HG03432 (cell line): ENCODE results near the gene MAP3K6.

Experiments used
- ATAC-seq: cut with Tn5 transposase; IDR thresholded peaks from one replicate; pipeline ENCODE4 v1.9.1; 2021; ENCODE audit warnings: mild to moderate bottlenecking, moderate library complexity; ENCODE audit not compliant: unreplicated experiment

MAP3K6 gene

DNA sequence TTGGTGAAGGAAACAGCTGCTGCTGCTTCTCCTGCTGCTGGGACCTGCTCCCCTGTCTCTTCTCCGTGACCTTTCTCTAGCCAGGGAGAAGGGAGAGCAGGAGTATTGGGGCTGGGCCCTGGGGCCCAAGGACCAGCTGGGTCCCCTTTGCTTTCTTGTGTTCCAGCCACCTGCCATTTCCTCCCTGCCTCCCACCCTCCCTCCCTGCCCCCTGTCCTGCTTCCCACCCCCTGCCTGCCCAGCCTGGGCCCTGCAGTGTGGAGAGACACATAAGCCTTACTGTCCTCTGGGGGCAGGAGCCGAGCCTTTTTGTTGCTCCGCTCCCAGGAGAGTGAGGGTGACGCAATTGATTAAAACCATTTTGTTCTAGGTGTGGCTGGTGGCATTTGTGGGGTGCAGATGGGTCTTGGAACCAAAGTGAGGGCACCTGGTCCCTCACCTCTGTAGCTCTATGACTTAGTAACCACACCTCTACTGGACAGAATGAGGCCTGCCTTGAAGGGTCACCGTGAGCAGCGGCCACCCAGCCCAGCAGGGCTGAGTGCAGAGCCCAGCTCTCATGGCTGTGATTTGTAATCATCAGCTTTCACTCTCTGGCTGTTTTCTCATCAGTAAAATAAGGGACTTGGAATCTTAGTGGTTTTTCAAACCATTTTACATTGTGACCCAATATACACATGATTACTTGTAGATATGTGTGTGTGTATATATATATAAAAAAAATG lies 58.7 kb downstream of the MAP3K6 start:
- no peak for ATAC-seq

DNA sequence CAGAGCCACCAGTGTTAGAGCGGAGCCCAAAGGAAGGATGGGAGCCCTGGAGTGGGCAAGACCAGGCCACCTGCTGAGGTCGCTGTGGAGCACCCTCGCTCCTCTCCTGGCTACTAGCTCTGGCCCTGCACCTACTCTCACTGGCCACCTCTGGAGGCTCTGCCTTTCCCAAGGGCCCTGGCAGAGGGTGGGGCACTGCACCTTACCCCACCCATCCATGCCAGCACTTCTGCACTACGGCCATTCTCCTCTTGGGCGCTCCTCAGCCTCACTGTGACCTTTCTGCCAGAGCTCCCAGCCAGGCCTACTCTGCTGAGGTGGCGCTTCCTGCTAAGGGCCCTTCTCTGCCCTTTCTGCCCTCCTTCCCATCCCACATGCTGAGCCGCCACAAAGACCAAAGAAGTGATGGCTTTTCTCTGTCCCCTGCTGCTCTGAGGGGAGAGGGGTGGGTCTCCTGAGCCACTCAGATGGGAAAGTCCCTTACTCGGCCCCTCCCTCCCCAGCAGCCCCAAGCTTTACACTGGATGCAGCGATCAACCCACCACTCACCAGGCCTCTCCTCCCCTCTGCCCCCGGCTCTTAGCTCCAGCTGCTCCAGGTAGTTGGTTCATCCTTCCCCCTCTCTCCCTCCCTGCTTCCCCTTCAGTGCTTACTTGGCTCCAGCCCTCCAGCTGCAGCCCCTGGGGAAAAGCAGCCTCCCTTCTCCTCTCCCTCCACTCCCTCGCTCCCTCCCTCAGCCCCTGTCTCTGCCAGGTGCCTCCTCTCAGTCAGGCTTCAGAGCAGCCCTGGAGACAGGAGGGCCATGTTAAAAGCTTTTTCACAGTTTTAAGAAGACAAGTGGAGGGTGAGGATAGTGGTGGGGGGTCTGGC lies 59.6 kb downstream of the MAP3K6 start:
- ATAC-seq, result no peak

- ATAC-seq, result no peak
Measured at GRCh38 chr1:27306071-27306470, 60.7 kb downstream of the MAP3K6 start.
